T-helper 17 cell (primary cell): ENCODE measurements around the gene TDRD7. TPM values are rescaled to one million over a fixed set of nuclear protein-coding genes. Genes with fewer than 3 reads are reported as not detected.

Source experiments
- ATAC-seq: fragments of 150-1000 bp; cut with Tn5 transposase; 2 replicates; pipeline ENCODE4 v1.10.0; 2021; ENCODE audit warnings: mild to moderate bottlenecking, moderate library complexity
- DNase-seq, 3 donors: peaks; one replicate each; pipeline versions ENCODE4 v3.0.0 to v3.0.0-alpha.2; 2020 to 2021
- H3K9me3 ChIP-seq: one replicate; pipeline ENCODE4 v1.7.0; 2013; ENCODE audit warnings: low read length, mild to moderate bottlenecking; ENCODE audit not compliant: control insufficient read depth, poor library complexity, severe bottlenecking
- H3K27ac Mint-ChIP-seq: one replicate; pipeline ENCODE4 v1.8.0; 2022; ENCODE audit warnings: mild to moderate bottlenecking, moderate library complexity, mixed read lengths
- H3K27me3 Mint-ChIP-seq: one replicate; pipeline ENCODE4 v1.8.0; 2022; ENCODE audit warnings: mixed read lengths
- H3K36me3 Mint-ChIP-seq: one replicate; pipeline ENCODE4 v1.8.0; 2022; ENCODE audit warnings: low read depth, mixed read lengths
- H3K4me1 Mint-ChIP-seq: one replicate; pipeline ENCODE4 v1.8.0; 2022; ENCODE audit warnings: mild to moderate bottlenecking, mixed read lengths
- H3K4me3 Mint-ChIP-seq: one replicate; pipeline ENCODE4 v1.8.0; 2022; ENCODE audit warnings: mild to moderate bottlenecking, moderate library complexity, mixed read lengths
- total RNA-seq, 4 donors: library from RNA in 2 of 4; stranded (reverse) in 2 of 4; gene quantifications; one replicate each; pipeline ENCODE4 v1.2.3 and lab custom pipeline; 2022 to 2026

The TDRD7 gene
- total RNA-seq, 2 donors from 2014 or later, result 8.5 to 10.4 TPM

DNA sequence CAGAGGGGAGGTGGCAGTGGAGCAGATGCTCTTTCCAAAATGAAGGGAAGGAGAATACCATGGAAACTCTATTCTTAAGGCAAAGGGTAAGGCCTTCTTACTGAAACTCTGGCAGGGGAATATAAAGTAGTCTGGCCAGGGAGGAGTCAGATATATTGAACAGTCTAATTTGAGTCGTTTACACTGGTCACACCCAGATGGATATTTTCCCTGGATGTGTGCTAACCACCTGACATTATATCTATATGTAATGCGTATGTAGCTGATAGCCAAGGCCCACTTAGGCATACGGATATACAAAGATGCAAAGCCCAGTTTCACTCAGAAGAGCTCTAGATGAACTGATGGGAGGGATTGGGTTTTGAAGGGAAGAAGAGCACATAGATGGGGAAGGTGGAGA, 7.0 kb downstream of the TDRD7 start:
- Mint-ChIP-seq H3K36me3 (no peaks in the 10 kb centered on the region), H3K27ac (peak overlapping the region; percentile 70), H3K27me3 (no peaks in the 10 kb centered on the region), H3K4me1 (peaks cover 36% of the 10 kb centered on the region), H3K4me3 (no peak overlapping the region)
- DNase-seq (no peak), ATAC-seq (no peak)
- no peaks in the 10 kb centered on the region for H3K9me3 ChIP-seq

DNA sequence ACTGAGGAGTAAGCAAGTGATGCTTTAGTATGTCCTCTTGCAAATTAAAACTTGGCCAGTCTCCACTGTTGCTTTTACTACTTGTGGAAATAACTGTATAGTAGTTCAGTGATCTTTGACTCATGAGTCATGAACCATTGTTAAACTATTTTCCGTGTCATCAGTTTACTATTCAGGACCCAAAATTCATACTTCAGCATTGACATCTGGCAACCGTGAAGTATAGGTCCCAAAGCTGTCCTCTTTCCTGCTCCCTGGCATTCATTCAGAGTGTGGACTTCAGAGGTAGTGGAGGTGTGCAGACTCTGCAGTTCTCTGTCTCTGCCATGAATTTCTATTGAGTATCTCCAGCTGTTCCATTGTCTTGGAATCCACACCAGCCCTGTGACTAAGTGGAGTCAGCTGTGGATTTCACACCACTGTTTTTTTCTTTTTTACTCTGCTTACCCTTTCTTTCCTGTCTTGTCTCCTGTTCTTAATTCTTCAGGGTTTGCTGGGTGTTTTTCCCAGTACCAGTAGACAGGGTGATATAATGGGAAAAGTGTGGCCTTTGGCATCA, 7.5 kb downstream of the TDRD7 start:
- H3K27ac Mint-ChIP-seq, result peak overlapping the region; percentile 70
- peaks cover 38% of the 10 kb centered on the region for H3K4me1 Mint-ChIP-seq
- H3K27me3 Mint-ChIP-seq, result no peaks in the 10 kb centered on the region
- H3K9me3 ChIP-seq, result no peaks in the 10 kb centered on the region
- ATAC-seq, result no peak
- peaks cover 2% of the 10 kb centered on the region for H3K36me3 Mint-ChIP-seq
- no peak for DNase-seq
- no peak overlapping the region for H3K4me3 Mint-ChIP-seq

DNA sequence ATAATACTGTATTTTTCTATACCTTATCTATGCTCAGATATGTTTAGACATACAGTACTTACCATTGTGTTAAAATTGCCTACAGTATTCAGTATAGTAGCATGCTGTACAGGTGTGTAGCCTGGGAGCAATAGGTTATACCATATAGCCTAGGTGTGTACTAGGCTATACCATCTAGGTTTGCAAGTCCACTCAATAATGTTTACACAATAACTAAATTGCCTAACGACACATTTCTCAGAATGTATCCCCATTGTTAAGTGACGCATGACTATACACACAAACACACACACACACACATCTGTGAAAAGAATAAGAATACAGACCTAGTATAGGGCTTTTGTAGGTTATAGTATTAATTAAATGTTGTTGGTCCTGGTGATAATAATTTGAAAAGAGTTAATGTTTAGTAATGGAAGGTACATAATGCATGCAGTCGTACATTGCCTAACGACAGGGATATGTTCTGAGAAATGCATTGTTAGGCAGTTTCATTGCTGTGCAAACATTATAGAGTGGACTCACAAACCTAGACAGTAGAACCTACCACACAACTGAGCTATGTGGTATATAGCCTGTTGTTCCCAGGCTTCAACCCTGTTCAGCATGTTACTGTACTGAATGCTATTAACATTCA, 13.6 kb downstream of the TDRD7 start:
- H3K4me3 Mint-ChIP-seq, result no peak overlapping the region
- peaks cover 12% of the 10 kb centered on the region for H3K36me3 Mint-ChIP-seq
- H3K27ac Mint-ChIP-seq, result no peak overlapping the region
- ATAC-seq, result no peak
- no peak for DNase-seq
- H3K27me3 Mint-ChIP-seq, result no peaks in the 10 kb centered on the region
- H3K9me3 ChIP-seq, result no peaks in the 10 kb centered on the region
- H3K4me1 Mint-ChIP-seq, result peaks cover 21% of the 10 kb centered on the region

DNA sequence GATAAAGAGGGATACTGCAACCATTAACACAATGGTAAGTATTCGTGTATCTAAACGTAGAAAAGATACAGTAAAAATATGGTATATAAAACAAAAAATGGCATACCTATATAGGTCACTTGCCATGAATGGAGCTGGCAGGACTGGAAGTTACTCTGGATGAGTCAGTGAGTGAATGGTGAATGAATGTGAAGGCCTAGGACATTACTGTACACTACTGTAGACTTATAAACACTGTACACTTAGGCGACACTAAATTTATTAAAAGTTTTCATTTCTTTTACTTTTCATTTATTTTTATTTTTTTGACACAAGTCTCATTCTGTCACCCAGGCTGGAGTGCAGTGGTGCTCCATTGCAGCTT, 14.1 kb downstream of the TDRD7 start:
- no peaks in the 10 kb centered on the region for H3K27me3 Mint-ChIP-seq
- no peak overlapping the region for H3K27ac Mint-ChIP-seq
- ATAC-seq (no peak), DNase-seq (no peak)
- no peak overlapping the region for H3K4me3 Mint-ChIP-seq
- peaks cover 21% of the 10 kb centered on the region for H3K4me1 Mint-ChIP-seq
- H3K36me3 Mint-ChIP-seq, result peaks cover 12% of the 10 kb centered on the region
- no peaks in the 10 kb centered on the region for H3K9me3 ChIP-seq

DNA sequence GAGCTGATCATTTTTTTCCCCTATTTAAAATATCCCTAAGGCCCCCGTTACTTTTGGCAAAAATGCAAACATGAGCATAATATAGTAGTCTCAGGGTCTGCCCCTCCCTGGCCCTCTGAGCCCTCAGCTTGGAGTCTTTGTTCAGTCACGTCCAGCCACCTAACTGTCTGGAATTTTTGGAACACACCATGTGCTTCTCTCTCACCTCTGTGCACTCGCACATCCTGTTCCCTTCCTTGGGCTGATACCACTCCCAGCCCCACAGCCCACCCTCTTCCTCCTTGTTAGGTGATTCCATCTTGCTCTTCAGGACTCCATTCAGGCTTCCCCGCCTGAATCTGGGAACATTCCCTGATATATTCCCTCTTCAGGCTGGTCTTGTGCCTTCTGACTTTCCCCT, 16.0 kb downstream of the TDRD7 start:
- ATAC-seq (no peak), DNase-seq (no peak)
- Mint-ChIP-seq H3K27me3 (no peaks in the 10 kb centered on the region), H3K36me3 (peaks cover 16% of the 10 kb centered on the region), H3K27ac (no peak overlapping the region), H3K4me3 (no peak overlapping the region), H3K4me1 (peaks cover 23% of the 10 kb centered on the region)
- no peaks in the 10 kb centered on the region for H3K9me3 ChIP-seq

DNA sequence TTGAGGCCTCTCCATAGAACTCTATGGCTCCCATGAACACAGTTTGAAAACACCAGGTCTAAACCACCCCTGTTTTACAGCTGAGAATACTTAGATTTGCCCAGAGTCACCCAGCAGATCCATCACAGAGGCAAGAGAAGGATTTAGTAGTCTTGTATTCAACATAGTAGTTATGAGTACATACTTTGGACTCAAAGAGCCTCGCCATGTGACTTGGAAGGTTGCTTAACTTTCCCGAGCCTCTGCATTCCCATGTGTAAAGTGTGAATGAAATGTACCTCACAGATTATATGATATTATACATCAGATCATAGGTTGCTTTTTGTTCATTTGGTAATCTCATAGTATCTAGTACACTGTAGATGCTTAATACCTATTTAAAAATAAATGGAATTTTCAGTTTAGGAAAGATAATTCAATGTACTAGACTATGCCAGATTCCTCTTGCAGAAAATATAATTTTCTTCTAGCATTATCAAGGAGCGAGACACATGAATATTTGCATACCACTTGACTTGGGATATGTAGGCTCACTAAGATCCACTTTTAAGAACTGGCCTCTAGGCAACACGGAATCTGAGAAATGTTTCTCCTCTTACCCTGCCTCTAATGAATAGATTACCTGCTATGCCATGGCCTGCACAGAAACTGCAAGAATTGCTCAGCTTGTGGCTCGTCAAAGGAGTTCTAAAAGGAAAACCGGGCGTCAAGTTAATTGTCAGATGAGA, 18.6 kb downstream of the TDRD7 start:
- H3K9me3 ChIP-seq, result no peaks in the 10 kb centered on the region
- H3K4me1 Mint-ChIP-seq, result peaks cover 19% of the 10 kb centered on the region
- H3K27ac Mint-ChIP-seq, result no peak overlapping the region
- H3K4me3 Mint-ChIP-seq, result no peak overlapping the region
- ATAC-seq, result no peak
- no peak for DNase-seq
- H3K36me3 Mint-ChIP-seq, result peaks cover 21% of the 10 kb centered on the region
- no peaks in the 10 kb centered on the region for H3K27me3 Mint-ChIP-seq

DNA sequence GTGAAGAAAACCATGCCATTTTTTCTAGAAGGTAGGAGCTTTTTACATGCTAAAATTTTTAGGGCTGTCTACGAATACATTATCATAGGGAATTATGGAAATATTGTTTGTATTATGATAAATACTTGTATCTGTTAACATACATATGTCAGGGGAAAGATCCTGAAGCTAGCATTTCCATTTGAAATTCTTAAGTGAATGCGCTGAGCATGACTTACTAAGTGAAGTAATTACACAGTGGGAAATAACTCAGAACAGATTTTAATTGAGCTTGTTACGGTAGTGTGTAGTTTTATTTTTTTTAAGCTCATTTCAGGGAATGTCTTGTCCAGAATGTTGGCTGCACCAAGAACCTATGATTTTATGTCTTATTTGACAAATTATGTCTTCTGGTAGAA, 19.1 kb downstream of the TDRD7 start:
- H3K27ac Mint-ChIP-seq, result no peak overlapping the region
- H3K27me3 Mint-ChIP-seq, result no peaks in the 10 kb centered on the region
- no peaks in the 10 kb centered on the region for H3K9me3 ChIP-seq
- ATAC-seq (no peak), DNase-seq (no peak)
- H3K4me3 Mint-ChIP-seq, result no peak overlapping the region
- H3K36me3 Mint-ChIP-seq, result peaks cover 21% of the 10 kb centered on the region
- peaks cover 17% of the 10 kb centered on the region for H3K4me1 Mint-ChIP-seq

DNA sequence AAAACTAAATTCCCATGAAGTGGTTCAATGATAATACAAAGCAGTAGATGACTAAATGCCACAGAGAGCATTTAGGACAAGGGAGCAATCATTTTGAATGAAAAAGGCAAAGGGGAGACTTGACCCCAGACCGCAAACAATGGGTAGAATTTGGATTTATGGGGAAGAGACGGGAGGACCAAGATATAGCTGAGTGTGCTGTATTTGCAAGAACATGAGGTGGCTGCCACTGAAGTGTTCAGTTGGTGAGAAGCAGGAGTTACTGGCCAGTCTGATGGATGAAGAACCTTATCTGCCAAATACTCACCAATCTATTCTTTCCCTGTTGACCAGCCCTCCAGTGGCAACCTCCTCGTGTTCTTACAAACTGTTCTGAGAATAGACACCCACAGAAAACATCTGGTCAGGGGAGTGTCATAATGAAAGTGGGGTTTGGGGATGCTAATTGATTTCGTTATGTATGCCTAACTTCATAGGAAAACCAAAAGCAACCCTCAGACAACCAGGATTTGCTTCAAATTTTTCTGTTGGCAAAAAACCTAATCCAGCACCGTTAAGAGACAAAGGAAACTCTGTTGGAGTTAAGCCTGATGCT, 19.8 kb downstream of the TDRD7 start:
- peaks cover 17% of the 10 kb centered on the region for H3K4me1 Mint-ChIP-seq
- ATAC-seq, result no peak
- H3K4me3 Mint-ChIP-seq, result no peak overlapping the region

DNA sequence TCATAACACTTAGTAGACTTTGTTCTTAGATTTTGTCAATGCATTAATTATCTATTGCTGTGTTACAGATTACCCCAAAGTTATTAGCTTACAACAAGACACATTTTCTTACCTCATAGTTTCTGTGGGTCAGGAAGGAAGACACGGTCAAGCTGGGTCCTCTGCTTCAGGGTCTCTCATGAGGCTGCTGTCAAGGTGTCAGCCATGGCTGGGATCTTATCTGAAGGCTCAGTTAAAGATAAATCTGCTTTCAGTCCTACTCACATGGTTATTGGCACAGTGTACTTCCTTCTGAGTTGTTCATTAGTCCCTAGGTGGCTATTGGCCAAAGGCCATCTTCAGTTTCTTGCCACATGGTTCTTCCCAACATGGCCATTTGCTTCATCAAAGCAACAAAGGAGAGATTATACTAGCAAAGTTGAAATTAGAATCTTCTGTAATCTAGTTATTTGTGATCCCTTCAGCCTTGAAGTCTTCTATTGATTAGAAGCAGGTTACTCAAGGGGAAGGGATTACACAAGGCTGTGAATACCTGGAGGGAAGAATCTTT, 25.2 kb downstream of the TDRD7 start:
- no peak overlapping the region for H3K27ac Mint-ChIP-seq
- ATAC-seq, result no peak
- no peak overlapping the region for H3K4me3 Mint-ChIP-seq
- peaks cover 14% of the 10 kb centered on the region for H3K36me3 Mint-ChIP-seq
- H3K9me3 ChIP-seq, result no peaks in the 10 kb centered on the region
- H3K27me3 Mint-ChIP-seq, result no peaks in the 10 kb centered on the region
- peaks cover 2% of the 10 kb centered on the region for H3K4me1 Mint-ChIP-seq
- no peak for DNase-seq

More for the DNA sequence above, 19.8 kb downstream of the TDRD7 start:
- peaks cover 21% of the 10 kb centered on the region for H3K36me3 Mint-ChIP-seq
- no peaks in the 10 kb centered on the region for H3K27me3 Mint-ChIP-seq
- DNase-seq, result no peak
- no peak overlapping the region for H3K27ac Mint-ChIP-seq
- H3K9me3 ChIP-seq, result no peaks in the 10 kb centered on the region

DNA sequence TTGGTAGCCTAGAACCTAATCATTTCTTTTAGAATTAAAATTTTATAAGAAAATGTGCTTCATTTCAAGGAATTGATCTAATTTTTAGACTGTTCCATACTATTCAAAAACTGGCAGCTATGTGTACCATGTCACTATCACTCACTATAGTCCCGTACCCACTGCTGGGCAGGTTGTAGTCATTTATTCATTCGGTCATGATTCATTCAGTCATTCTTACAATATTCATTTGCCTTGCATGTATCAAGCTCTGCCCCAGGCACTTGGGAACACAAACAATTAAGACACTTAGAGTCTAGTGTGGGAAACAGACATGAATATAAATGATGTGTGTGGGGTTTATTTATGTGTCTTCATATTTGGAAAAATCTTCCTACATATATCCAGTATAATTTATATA, 26.4 kb downstream of the TDRD7 start:
- no peak for DNase-seq
- no peaks in the 10 kb centered on the region for H3K9me3 ChIP-seq
- Mint-ChIP-seq H3K27ac (no peak overlapping the region), H3K4me3 (no peak overlapping the region), H3K4me1 (peaks cover 2% of the 10 kb centered on the region), H3K27me3 (no peaks in the 10 kb centered on the region), H3K36me3 (peaks cover 14% of the 10 kb centered on the region)
- ATAC-seq, result no peak

DNA sequence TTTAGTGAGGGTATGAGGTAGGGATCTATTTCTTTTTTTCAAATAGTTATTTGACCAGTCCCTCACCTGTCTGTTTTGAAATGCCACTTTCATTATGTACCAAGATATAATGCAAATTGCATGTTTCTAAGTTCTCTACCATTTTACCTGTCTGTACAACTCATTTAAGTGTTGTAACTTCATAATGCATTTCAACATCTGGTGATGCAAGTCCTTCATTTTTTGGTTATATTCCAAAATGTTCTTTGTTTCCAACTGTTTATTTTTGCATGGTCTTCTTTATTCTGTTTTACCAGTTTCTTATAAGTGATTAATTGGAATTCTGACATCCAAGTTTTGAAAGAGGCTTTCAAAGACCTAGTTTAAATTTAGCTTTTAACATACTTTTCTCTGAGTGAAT, 26.8 kb downstream of the TDRD7 start:
- Mint-ChIP-seq H3K27ac (no peak overlapping the region), H3K4me3 (no peak overlapping the region), H3K36me3 (peaks cover 10% of the 10 kb centered on the region), H3K4me1 (peaks cover 2% of the 10 kb centered on the region), H3K27me3 (no peaks in the 10 kb centered on the region)
- no peak for DNase-seq
- ATAC-seq, result no peak
- H3K9me3 ChIP-seq, result no peaks in the 10 kb centered on the region

DNA sequence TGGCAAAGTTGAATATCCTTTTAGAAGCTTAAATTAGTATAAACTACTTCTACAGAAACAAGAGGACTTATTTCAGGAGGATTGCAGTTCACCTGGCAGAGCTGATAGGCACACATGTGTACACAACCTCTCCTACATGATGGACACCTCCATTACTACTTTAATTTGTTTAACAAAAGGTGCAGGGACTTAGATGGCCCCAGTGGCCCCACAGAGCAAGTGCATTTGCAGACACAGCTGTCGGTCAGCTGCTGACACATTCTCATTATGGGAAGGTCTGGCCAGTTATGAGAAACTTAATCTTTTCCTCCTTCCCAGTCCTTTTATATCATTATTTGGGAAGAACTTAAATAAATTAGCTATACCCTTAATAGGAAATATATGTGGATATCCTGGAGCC, 28.3 kb downstream of the TDRD7 start:
- no peak overlapping the region for H3K27ac Mint-ChIP-seq
- no peak overlapping the region for H3K4me3 Mint-ChIP-seq
- no peaks in the 10 kb centered on the region for H3K9me3 ChIP-seq
- ATAC-seq (no peak), DNase-seq (no peak)
- H3K27me3 Mint-ChIP-seq, result no peaks in the 10 kb centered on the region
- H3K36me3 Mint-ChIP-seq, result peaks cover 7% of the 10 kb centered on the region
- H3K4me1 Mint-ChIP-seq, result peaks cover 3% of the 10 kb centered on the region

DNA sequence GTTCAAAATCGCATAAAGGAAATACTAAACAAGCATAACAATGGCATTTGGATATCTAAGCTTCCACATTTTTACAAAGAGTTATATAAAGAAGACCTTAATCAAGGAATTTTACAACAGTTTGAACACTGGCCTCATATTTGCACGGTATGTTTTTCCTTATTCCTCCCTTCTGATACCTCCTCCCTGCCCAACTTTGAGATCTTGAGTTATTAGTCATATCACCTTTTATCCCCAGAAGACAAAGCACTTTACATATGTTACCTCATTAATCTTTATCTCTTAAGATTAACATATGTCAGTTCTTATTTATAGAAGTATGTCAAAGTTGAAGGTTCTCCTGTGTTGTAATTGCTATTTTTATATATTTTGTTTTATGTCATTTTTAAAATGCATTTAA, 29.8 kb downstream of the TDRD7 start:
- H3K4me1 Mint-ChIP-seq, result peaks cover 6% of the 10 kb centered on the region
- H3K9me3 ChIP-seq, result no peaks in the 10 kb centered on the region
- H3K27me3 Mint-ChIP-seq, result no peaks in the 10 kb centered on the region
- ATAC-seq, result no peak
- H3K4me3 Mint-ChIP-seq, result no peak overlapping the region
- DNase-seq, result no peak
- no peak overlapping the region for H3K27ac Mint-ChIP-seq
- H3K36me3 Mint-ChIP-seq, result peaks cover 10% of the 10 kb centered on the region
